ENCODE data around the gene GULP1.
A peak's percentile ranks its signal among the peaks of the same experiment; 100 is the strongest.
"Not testable (repeated sequence)": the region's sequence is repeated elsewhere in the genome, so short reads cannot be mapped to it uniquely, and the experiment has no call there.

Gene GULP1

GRCh38 chr2:188291617-188292347 is at the start of gene GULP1:
Gene GULP1 (plus strand): TSS chr2:188291874. CDS start chr2:188477703, 185,829 bp downstream.
- peak; percentile 32 for DNase-seq

GRCh38 chr2:188243381-188243780 is 48.3 kb upstream of the GULP1 start:
- no peak for DNase-seq

DNA sequence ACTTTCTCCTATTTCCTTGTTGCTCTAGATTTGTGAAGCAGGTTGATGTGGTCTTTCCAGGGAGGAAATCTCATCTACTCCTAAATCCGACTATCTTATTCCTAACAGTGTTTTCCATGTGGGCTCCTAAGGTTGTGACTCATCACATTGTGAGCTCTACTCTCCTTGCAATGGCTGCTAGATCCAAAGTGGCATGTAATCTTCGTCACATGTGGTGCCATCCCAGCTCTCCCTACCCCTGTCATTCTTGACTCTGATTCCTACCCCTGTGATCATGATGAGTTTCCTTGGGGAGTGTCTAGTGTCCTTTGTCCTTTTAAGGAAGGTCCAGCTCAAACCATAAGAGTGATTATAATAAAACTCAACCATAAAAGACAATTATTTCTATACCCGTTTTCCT is 47.3 kb upstream of the GULP1 start:
- no peak for DNase-seq

DNA sequence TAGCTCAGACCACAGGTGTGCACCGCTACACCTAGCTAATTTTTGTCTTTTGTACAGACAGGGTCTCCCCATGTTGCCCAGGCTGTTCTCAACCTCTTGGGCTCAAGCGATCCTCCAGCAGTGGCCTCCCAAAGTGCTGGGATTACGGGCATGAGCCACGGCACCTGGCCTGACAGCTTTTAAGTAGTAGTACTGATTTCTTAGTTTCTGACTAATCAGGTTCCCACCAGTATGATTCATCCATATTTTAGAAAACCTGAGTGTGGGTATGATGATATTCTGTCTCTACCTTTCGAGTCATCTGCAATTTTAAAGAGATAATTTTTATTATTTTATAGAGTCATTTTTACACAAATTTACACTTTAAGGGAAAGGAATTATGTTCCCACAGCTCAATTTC is 46.4 kb upstream of the GULP1 start:
- DNase-seq: no peak

DNA sequence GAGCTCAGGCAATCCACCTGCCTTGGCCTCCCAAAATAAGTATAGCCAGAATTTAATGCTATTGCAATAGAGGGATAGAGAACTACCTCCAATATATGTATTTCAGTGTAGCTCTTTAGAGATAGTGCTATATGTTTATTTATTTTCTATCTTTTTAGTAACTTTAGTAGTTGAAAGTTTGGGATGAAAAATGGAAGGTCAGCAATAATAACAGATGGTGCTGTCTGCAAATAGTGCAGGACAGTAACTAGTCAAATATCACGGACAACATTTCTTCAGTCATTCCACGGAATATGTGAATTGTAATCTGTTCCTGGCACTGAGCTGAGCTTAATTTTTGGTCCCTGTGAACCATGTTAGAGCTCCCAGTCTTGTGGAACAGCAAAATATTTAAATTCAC is 43.2 kb upstream of the GULP1 start:
- no peak for DNase-seq

- DNase-seq: no peak
Measured at GRCh38 chr2:188251034-188251433, 40.6 kb upstream of the GULP1 start.

- DNase-seq: no peak
Measured at GRCh38 chr2:188256420-188256819, 35.3 kb upstream of the GULP1 start.

DNA sequence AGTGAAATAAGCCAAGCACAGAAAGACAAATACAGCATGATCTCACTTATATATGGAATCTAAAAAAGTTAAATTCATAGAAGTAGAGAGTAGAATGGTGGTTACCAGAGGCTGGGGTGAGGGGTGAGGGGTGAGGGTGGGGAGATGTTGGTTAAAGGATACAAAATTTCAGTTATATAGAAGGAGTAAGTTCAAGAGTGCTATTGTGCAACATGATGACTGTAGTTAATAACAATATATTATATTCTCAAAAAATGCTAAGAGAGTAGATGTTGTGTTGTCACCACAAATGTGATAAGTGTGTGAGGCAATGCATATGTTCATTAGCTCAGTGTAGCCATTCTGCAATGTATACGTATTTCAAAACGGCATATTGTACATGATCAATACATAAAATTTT is 26.4 kb upstream of the GULP1 start:
- no peak for DNase-seq

- DNase-seq: no peak
Measured at GRCh38 chr2:188267776-188268175, 23.9 kb upstream of the GULP1 start.

DNA sequence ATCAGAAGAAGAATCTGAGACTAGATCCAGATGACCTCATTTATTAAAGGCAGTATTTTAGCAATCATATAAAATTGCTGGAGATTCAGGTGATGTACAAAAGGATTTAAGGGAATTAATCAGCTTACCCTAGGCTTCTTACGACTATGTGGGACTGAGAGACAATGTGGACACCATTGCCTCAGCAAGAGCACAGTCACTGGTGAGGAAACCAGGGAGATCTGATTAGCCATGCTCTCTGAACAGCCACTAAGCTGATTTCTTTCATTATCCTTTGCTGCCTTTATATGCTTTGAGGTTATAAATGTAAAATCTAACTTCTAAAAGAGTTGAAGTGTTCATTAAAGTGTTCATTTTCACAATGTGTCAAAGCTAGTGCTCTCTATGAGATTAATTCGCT is 22.7 kb upstream of the GULP1 start:
- DNase-seq: no peak

DNA sequence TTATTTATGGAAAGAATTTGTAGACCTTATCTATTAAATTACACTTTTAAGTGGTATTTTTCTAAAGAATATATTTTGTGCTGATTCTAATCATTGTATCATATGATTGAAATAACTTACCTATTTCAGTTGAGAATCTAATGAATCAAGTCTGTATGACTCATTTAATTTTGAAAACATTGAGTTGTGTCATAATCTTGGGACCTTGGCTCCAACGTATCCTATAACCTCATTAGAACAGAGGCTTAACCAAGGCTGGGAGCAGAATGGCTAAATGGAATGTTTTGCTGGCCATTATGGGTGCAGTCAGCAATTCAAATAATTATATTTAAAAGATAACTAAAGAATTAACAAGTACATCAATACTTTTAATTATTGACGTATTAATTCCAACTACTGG is 19.6 kb upstream of the GULP1 start:
- no peak for DNase-seq

DNA sequence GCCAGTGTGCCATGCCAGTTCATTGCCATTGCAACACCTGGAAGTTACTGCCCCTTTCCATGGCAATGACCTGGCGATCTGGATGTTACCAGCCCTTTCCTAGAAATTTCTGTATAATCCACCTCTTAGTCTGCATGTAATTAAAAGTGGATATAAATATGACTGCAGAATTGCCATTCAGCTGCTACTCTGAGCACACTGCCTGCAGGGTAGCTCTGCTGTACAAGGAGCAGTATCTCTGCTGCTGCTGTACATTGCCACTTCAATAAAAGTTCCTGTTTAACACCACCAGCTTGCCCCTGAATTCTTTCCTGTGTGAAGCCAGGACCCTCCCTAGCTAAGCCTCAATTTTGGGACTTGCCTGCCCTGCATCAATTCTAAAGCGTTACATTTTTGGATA is 17.4 kb upstream of the GULP1 start:
- no peak for DNase-seq

DNA sequence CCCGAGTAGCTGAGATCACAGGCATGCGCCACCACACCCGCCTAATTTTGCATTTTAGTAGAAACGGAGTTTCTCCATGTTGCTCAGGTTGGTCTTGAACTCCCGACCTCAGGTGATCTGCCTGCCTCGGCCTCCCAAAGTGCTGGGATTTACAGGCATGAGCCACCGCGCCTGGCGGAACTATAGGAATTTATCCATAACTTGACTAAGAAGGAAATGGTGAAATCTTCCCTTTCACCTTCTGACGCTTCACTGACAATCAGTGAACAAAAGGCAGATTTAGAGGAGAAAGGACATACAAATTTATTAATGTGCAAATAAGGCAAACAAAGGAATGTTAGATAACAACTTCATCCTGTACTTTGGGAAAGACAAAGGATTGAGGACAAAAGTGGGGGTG is 15.4 kb upstream of the GULP1 start:
- DNase-seq: no peak

GRCh38 chr2:188277786-188278185 is 13.9 kb upstream of the GULP1 start:
- DNase-seq: no peak

DNA sequence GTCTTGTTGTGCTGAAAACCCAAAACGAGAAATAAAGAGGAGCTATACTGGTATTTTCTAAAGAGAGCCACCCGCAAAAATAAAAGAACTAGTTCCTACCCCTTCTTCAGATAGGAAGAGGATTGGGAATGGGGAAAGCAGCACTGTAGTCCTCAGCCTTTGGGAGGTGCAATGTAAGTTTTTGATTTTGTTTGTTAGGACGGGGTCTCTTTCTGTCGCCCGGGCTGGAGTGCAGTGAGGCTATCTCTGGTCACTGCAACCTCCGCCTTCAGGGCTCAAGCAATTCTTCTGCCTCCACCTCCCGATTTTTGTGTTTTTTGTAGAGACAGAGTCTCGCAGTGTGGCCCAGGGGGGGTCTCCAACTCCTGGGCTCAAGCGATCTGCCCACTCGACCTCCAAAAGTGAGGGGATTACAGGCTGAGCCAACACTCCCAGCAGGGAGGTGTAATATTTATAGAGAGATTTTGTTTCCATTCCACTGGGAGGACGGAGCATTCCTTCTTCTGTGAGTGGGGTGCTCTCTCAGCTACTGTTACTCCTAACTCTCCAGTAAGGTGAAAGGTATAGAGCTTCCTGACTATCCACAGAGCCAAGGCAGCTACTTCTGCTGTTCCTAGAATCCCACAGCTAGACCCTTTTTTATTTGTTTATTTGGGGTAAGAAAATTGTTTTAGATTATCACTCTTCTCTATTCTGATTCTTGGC is 13.1 kb upstream of the GULP1 start:
- no peak for DNase-seq

- DNase-seq: no peak
Measured at GRCh38 chr2:188279093-188279445, 12.6 kb upstream of the GULP1 start.

- DNase-seq: no peak
Measured at GRCh38 chr2:188280811-188281222, 10.9 kb upstream of the GULP1 start.

GRCh38 chr2:188282907-188283306 is 8.8 kb upstream of the GULP1 start:
- DNase-seq: no peak

GRCh38 chr2:188284251-188284650 is 7.4 kb upstream of the GULP1 start:
- DNase-seq: not testable (repeated sequence)

DNA sequence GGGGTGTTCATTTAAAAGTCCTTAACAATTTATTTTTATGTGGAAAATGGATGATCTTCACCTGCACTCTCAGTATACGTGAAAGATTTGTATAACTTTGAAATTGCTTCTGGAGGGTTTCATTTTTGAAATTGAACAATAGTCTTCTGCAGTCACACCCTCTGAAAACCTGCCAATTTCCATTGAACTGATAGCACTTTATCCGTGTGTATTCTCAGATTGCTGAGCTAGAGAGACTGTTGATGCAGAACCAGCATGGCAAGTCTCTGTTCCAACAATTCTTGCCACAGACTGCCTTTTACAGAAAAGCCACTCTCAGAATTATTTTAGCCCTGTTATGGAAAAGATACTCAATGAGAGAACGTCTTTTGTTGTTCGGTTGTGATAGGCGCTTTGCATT is 6.6 kb upstream of the GULP1 start:
- no peak for DNase-seq

DNA sequence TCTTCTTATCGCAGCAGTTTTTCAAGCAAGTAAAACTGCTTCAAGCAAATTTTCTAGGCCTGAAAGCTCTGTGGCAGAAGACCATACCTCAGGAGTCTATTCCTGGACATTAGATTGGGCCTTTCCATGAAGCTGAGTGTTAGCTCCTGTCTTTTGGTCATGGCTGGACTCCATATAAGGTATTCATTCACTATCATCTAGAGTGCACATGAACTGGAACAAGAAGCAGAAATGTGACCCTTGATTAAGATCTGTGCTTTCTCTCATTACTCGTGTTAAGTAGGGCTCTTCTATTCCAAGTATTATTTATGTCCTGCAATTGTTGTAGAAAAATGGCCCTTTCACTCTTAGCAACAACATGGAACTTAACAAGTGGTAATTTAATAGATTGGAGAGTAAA is 5.9 kb upstream of the GULP1 start:
- no peak for DNase-seq

DNA sequence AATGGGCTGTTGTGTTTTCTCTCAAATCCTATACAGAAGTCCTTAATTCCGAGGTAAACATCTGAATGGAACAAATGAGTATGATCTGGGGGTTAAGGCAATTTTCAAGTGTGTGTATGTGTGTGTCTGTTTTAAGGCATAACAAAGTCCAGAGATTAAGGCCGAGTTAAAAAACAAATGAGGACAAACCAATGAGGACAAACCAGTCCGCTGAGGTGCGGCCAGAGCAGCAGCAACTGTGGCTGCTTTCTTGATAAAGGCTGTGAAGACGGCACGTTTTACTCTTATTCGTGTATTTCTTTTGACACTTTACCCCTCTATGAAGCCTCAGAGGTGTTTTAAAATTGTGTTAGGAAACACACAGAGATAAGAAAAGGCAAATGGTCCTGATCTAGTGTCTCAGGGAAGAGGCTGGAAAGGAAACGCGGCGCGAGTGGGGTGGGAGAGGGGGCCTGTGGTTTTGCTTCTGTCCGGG is 495 bp upstream of the GULP1 start:
- DNase-seq: no peak

GRCh38 chr2:188292348-188293239 is 920 bp downstream of the GULP1 start:
- peak; percentile 29 for DNase-seq
